OCI-M2 (cell line): ENCODE data around the gene BYSL.

ENCODE experiments used
- DNase-seq: peaks from one replicate; lab custom pipeline; 2025; ENCODE audit not compliant: unreplicated experiment; lab: John Stamatoyannopoulos, UW

BYSL gene

DNA sequence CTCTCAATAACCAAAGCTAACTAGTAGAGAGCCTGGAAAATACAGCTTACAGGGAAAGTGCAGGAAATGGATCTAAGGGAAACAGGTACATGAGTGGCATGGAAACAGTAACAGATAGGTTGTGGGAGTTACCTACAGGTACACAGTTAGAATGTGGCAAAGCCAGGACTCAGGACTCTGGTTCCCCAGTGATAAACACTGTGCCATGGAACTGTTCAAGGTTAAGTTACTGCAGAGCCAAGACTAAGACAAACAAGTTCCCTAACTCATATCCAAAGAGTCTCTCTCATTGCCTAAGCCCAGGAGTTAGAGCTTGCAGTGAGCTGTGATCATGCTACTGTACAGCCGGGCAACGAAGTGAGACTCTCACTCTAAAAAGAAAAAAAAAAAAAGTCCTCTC is 7.0 kb upstream of the BYSL start:
- no peak for DNase-seq

GRCh38 chr6:41914869-41915530 is 6.3 kb upstream of the BYSL start:
- no peak for DNase-seq

DNA sequence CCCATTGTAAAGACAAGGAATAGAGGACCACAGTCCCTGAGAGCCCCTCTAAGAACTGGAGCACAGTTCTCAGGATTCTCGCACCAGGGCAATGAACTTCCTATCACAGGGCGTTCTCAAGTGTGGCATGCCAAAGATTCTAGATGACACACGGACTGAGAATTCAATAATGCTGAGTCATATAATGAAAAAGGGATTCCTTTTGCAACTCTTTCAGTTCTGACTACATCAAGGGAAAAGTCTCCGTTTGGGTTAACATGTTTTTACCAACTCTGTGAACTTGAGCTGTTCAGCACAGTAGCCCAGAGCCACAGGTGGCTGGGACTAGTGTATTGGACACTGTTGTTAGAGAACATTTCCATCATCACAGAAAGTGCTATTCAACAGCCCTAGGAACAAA is 3.8 kb upstream of the BYSL start:
- no peak for DNase-seq

DNA sequence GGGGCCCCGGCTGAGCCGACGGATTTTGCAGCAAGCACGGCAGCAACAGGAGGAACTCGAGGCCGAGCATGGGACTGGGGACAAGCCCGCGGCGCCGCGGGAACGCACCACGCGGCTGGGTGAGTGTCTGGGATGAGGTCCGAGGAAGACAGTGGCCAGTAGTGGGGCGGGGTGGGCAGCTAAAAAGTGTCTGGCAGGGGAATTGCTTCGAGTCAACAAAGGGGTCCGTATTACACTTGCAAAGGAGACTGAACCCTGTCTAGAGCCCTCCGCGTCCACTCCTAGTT is 356 bp downstream of the BYSL start:
- no peak for DNase-seq

DNA sequence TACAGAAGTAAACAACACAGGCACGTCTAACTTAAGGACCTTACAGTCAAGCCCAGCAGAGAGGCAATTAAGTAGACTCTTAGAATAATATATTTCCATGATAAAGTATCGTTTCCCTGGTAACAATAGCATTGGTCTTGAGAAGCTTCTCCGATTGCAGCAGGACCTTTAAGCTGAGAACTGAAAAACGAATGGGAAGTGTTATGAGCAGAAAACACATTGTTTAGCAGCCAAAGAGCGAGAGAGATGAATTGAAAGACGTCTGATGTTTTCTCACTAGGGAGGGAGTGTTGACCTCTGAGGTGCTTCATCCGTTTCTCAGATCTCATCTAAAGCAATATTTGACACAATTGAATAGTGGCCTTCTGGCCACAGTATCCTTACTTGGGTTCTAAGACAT is 855 bp downstream of the BYSL start:
- no peak for DNase-seq

DNA sequence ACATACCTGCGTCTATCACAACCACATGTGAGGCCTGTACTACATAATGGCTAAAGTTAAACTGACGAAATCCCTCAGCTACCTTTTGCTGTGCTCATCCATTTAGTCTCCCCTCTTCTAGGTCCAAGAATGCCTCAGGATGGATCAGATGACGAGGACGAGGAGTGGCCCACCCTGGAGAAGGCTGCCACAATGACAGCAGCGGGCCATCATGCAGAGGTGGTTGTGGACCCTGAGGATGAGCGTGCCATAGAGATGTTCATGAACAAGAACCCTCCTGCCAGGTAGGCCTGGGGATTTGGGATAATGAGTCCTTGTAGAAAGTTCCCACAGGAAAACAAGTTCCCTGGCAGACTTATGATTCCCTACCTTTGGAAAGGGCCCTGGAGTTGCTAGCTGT is 6.0 kb downstream of the BYSL start:
- DNase-seq: no peak

GRCh38 chr6:41929924-41930323 is 8.6 kb downstream of the BYSL start:
- DNase-seq: no peak

DNA sequence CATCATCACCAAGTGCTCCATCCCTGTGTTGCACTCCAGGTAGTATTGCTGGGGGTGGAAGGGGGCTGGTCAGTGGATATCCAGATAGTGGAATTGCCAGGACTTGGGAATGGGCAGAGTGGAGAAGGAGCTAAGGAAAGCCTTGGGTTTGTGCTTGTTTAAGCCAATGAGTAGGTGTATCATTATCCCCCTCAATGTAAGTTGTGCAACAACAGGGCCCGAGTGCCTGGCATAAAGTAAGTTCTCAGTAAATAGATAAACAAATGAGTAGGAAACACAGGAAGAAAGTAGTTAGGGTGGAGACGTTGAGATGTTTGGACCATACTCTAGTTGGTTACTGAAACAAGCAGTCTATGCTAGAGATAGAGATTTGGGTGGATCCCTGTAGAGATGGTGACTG is 10.5 kb downstream of the BYSL start:
- DNase-seq: no peak

GRCh38 chr6:41932378-41932777 is 11.1 kb downstream of the BYSL start:
- DNase-seq: no peak

GRCh38 chr6:41934278-41935192 is 13.2 kb downstream of the BYSL start:
- DNase-seq: no peak

DNA sequence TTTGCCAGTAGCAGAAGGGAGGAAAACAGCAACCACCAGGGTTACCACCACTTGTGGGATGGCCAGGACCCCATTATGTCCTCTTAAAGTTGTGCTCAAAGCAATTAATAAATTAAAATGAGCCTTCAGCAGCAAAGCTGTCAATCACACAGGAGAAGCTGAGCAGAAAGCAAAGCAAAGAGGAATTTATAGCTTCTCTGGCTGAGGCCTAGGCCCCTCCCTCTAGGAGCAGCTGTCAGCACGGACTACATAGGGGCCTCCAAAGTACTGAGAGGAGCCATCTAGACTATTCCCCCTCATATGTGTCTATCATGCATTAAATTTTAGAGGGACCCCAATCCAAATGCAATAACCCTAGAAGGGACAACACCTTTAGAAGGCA is 13.9 kb downstream of the BYSL start:
- no peak for DNase-seq

- DNase-seq: no peak
Observed at GRCh38 chr6:41935685-41936072, 14.4 kb downstream of the BYSL start.

GRCh38 chr6:41936073-41936837 is 15.0 kb downstream of the BYSL start:
- DNase-seq: peak; percentile 91

- DNase-seq: no peak
Observed at GRCh38 chr6:41937472-41937860, 16.2 kb downstream of the BYSL start.

DNA sequence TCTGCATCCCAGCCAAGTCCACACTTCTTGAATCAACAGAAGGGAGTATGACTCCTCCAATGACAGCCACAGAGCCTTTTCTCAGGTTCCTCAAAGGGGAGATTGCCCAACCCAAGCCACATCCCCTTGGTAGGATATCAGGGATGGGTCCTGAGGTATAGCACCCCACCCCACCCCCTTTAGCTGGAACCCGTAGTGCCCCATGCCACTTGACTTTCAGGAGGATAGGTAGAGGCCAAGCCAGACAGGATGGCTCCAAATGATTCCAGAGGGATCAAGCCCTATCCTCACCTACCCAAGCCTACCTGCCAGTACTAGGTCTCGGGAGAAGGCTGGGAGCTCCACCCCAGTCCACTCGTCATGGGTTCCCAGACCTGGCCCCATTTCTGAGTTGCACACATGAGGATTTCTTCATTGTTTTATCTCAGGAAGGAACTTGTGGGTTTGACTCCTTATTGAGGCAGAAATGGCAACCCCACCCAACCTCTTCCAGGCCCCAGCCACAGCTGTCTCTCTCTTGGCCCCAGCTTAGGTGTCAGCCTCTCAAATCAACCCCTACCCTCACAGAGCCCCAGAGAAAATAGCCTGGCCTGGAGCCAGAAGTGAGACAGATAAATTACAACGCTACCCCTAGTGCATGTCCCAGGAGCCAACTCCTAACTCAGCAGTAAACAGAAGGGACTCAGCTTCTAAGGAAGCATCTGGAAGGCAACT is 16.7 kb downstream of the BYSL start:
- DNase-seq: no peak

GRCh38 chr6:41938590-41939175 is 17.4 kb downstream of the BYSL start:
- DNase-seq: no peak

DNA sequence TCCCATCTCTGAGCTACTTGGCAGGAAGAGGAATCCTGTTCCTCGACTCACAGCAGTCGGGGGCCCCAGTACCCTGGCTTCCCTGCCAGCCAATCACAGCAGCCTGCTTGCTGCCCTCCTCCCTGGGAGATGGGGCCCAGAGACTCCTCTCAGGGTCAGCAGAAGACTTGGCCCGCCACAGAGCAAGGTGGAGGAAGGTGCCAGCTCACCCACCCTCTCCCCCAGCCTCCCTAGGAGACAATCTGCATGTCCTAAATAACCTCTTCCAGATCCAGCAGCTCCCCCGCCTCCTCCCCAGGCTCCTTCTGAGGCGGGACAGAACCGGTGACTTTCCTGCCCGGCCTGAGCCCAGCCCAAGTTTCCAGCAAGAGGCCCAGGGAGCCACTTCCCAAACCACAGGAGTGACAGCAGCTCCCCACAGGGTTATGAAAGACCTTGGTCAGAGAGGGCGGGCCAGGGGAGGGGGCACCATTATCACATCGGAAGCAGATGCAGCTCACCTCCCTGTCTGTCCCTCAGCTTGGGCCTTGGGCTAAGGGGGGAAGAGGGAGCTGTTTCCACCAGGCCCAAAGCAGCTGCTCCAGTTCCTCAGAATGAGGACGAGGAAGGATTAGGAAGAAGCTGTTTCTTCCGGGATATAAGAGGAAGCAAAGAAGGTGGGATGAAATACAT is 18.0 kb downstream of the BYSL start:
- DNase-seq: peak; percentile 70

DNA sequence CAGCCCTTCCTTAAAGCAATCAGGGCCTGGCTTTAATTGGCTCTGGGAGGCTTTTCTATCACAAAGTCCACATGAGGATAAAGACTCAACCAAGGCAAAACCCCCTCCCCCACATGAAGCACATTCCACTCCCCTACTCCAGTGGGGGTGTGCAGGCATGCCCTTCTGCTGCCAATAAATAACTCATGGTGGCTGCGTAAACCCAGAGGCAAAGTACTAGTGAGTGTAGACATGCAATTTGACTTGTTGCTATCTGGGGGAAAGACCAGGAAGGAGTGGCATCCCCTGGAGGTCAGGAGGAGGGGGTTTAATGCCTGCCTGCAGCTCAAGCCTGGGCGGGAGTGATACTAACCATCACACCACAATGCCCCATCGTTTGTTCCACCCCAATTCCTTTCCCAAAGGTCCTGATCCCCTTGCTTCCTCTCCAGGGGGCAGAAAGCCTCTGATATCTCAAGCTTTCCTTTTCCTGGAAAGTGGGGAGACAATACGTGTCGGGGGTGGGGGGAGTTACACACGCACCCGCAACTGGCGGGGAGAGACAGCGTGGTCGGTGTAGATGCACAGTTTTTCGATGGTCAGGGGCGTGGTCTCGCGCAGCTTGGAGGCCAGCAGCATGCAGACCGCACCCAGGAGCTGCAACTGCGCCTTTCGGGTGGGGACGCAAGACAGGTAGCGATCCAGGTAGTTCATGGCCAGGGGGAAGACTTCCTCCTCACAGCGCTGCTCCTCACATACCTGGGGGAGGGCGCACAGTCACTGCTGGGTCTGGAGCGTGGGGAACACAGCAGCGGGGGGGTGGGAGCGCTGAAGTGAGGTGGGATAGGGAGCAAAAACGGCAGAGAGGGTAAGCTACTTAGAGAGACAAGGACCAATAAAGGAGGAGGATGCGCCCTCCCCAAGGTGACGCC is 18.8 kb downstream of the BYSL start:
- no peak for DNase-seq

GRCh38 chr6:41940759-41941279 is 19.5 kb downstream of the BYSL start:
- DNase-seq: no peak
